GM12878 (cell line): ENCODE results near the gene DIP2C.

Experiments
- CHD4 ChIP-seq: fragments of 200-600 bp; sonication (generic); IDR thresholded peaks from 2 replicates; pipeline ENCODE4 v1.6.1; 2016; ENCODE audit warnings: mild to moderate bottlenecking
- CTCF ChIP-seq, 3 experiments: IDR thresholded peaks in 2 of 3; conservative IDR thresholded peaks in 1 of 3; 2 replicates each; pipeline ENCODE4 v1.5.1; 2011; ENCODE audit warnings: low read depth in 3 of 3, low read length in 3 of 3, mild to moderate bottlenecking in 3 of 3, control low read depth in 2 of 3, moderate library complexity in 2 of 3, inconsistent platforms in 1 of 3, mixed read lengths in 1 of 3; ENCODE audit not compliant: control insufficient read depth in 2 of 3, insufficient read depth in 1 of 3; ENCODE audit errors: extremely low read depth in 1 of 3
- ESRRA ChIP-seq: IDR thresholded peaks from 2 replicates; pipeline ENCODE4 v1.6.1; 2012; ENCODE audit warnings: mild to moderate bottlenecking, low read length, improper control_type of control experiment
- EZH2 ChIP-seq: IDR thresholded peaks from 2 replicates; pipeline ENCODE4 v1.6.1; 2012; ENCODE audit warnings: low read depth, mild to moderate bottlenecking, control low read depth, inconsistent platforms, low read length, borderline replicate concordance; ENCODE audit not compliant: control insufficient read depth
- JUND ChIP-seq: IDR thresholded peaks from 2 replicates; pipeline ENCODE4 v1.6.1; 2012; ENCODE audit warnings: low read depth, mild to moderate bottlenecking, low read length, improper control_type of control experiment, moderate library complexity
- KLF5 ChIP-seq: fragments of 450-650 bp; IDR thresholded peaks from 2 replicates; pipeline ENCODE4 v1.6.1; 2014; ENCODE audit warnings: mild to moderate bottlenecking; ENCODE audit not compliant: partially characterized antibody
- MTA3 ChIP-seq: IDR thresholded peaks from 2 replicates; pipeline ENCODE4 v1.6.1; 2012; ENCODE audit warnings: low read length, inconsistent platforms, borderline replicate concordance
- NFIC ChIP-seq: IDR thresholded peaks from 2 replicates; pipeline ENCODE4 v1.6.1; 2012; ENCODE audit warnings: low read depth, mild to moderate bottlenecking, inconsistent platforms, low read length, moderate library complexity
- SP1 ChIP-seq: IDR thresholded peaks from one replicate; pipeline ENCODE4 v1.6.1; 2011; ENCODE audit warnings: low read depth, low read length
- SPI1 ChIP-seq: IDR thresholded peaks from 2 replicates; pipeline ENCODE4 v1.6.1; 2011; ENCODE audit warnings: low read depth, mild to moderate bottlenecking, low read length, moderate library complexity, borderline replicate concordance; ENCODE audit not compliant: insufficient read depth
- STAT1 ChIP-seq: fragments of 450-650 bp; conservative IDR thresholded peaks from 2 replicates; pipeline ENCODE4 v1.6.1; 2014; ENCODE audit warnings: antibody characterized with exemption, mild to moderate bottlenecking

GRCh38 chr10:266974-267425 lies 422.5 kb downstream of the DIP2C start:
- TF ChIP-seq SPI1 (no peak), CTCF (IDR thresholded peaks at IDR 0.05 in 2 of 3, conservative IDR thresholded peaks at IDR 0.05 in 1 of 3; ENCODE audit: control insufficient read depth in 2 of 3, extremely low read depth in 1 of 3, insufficient read depth in 1 of 3, low read depth in 3 of 3, low read length in 3 of 3) (no peak), EZH2 (no peak), NFIC (no peak), KLF5 (no peak), MTA3 (no peak), CHD4 (no peak), ESRRA (no peak), SP1 (no peak), STAT1 (no peak), JUND (no peak)
